ENCODE results near the gene HPS3.

Gene HPS3

GRCh38 chr3:149122721-149123578 lies 6.5 kb upstream of the HPS3 start:
- no peak for DNase-seq (ENCODE audit: low read depth in 3 of 3)

GRCh38 chr3:149128821-149129220 lies 617 bp upstream of the HPS3 start:
- no peak for DNase-seq (ENCODE audit: low read depth in 3 of 3)

GRCh38 chr3:149131589-149131988 lies 2.2 kb downstream of the HPS3 start:
- DNase-seq (ENCODE audit: low read depth in 3 of 3) = no peak

GRCh38 chr3:149134575-149134974 lies 5.1 kb downstream of the HPS3 start:
- DNase-seq (ENCODE audit: low read depth in 3 of 3) = no peak

- no peak for DNase-seq (ENCODE audit: low read depth in 3 of 3)
Measured at GRCh38 chr3:149142682-149143081, 13.2 kb downstream of the HPS3 start.

- DNase-seq (ENCODE audit: low read depth in 3 of 3) = no peak
Measured at GRCh38 chr3:149145356-149145755, 15.9 kb downstream of the HPS3 start.

- DNase-seq (ENCODE audit: low read depth in 3 of 3) = no peak
Measured at GRCh38 chr3:149145974-149146373, 16.5 kb downstream of the HPS3 start.

- DNase-seq (ENCODE audit: low read depth in 3 of 3) = no peak
Measured at GRCh38 chr3:149150436-149150835, 21.0 kb downstream of the HPS3 start.

GRCh38 chr3:149151843-149152242 lies 22.4 kb downstream of the HPS3 start:
- DNase-seq (ENCODE audit: low read depth in 3 of 3) = no peak

GRCh38 chr3:149152420-149152819 lies 23.0 kb downstream of the HPS3 start:
- peak in 1 of 3 donors; percentile 4 for DNase-seq (ENCODE audit: low read depth in 3 of 3)

- no peak for DNase-seq (ENCODE audit: low read depth in 3 of 3)
Measured at GRCh38 chr3:149153402-149153801, 24.0 kb downstream of the HPS3 start.

GRCh38 chr3:149160754-149161300 lies 31.4 kb downstream of the HPS3 start:
- no peak for DNase-seq (ENCODE audit: low read depth in 3 of 3)

GRCh38 chr3:149162007-149162406 lies 32.6 kb downstream of the HPS3 start:
- no peak for DNase-seq (ENCODE audit: low read depth in 3 of 3)

GRCh38 chr3:149163066-149163465 lies 33.6 kb downstream of the HPS3 start:
- no peak for DNase-seq (ENCODE audit: low read depth in 3 of 3)

- DNase-seq (ENCODE audit: low read depth in 3 of 3) = no peak
Measured at GRCh38 chr3:149167898-149168297, 38.5 kb downstream of the HPS3 start.

- no peak for DNase-seq (ENCODE audit: low read depth in 3 of 3)
Measured at GRCh38 chr3:149170672-149171071, 41.2 kb downstream of the HPS3 start.

GRCh38 chr3:149174901-149175300 lies 45.5 kb downstream of the HPS3 start:
- no peak for DNase-seq (ENCODE audit: low read depth in 3 of 3)

- DNase-seq (ENCODE audit: low read depth in 3 of 3) = no peak
Measured at GRCh38 chr3:149177122-149177521, 47.7 kb downstream of the HPS3 start.

- DNase-seq (ENCODE audit: low read depth in 3 of 3) = no peak
Measured at GRCh38 chr3:149179220-149179619, 49.8 kb downstream of the HPS3 start.

- DNase-seq (ENCODE audit: low read depth in 3 of 3) = no peak
Measured at GRCh38 chr3:149180057-149180573, 50.7 kb downstream of the HPS3 start.

- DNase-seq (ENCODE audit: low read depth in 3 of 3) = no peak
Measured at GRCh38 chr3:149181182-149181581, 51.7 kb downstream of the HPS3 start.

- no peak for DNase-seq (ENCODE audit: low read depth in 3 of 3)
Measured at GRCh38 chr3:149186219-149186618, 56.8 kb downstream of the HPS3 start.

GRCh38 chr3:149186721-149187120 lies 57.3 kb downstream of the HPS3 start:
- no peak for DNase-seq (ENCODE audit: low read depth in 3 of 3)
